Measurements from ENCODE around the gene NRXN3. TPM values are rescaled to one million over a fixed set of nuclear protein-coding genes. Genes with fewer than 3 reads are reported as not detected.

NRXN3 gene
- polyA plus RNA-seq, 1 donor from 2014 or later, result 110 TPM

GRCh38 chr14:78178071-78178470 lies 7.9 kb downstream of the NRXN3 start:
- H3K27me3 ChIP-seq (ENCODE audit: insufficient read depth, low read depth, low read length), result no peaks in the 10 kb centered on the region
- no peak overlapping the region for H3K4me3 ChIP-seq (ENCODE audit: low read length)
- no peak overlapping the region for H3K4me2 ChIP-seq (ENCODE audit: low read length)
- H3K9ac ChIP-seq (ENCODE audit: low read length), result no peak overlapping the region
- H3K9me3 ChIP-seq (ENCODE audit: low read length), result no peaks in the 10 kb centered on the region
- no peaks in the 10 kb centered on the region for H3F3A ChIP-seq (ENCODE audit: insufficient read depth, low read length, poor library complexity, severe bottlenecking)
- H2AFZ ChIP-seq (ENCODE audit: low read depth, low read length), result no peak overlapping the region
- TF ChIP-seq MXI1 (conservative IDR thresholded peaks at IDR 0.05; ENCODE audit: poor library complexity, severe bottlenecking) (no peak), SMC3 (conservative IDR thresholded peaks at IDR 0.05; ENCODE audit: poor library complexity) (no peak), RAD21 (conservative IDR thresholded peaks at IDR 0.05) (no peak), REST (IDR thresholded peaks at IDR 0.05; ENCODE audit: borderline replicate concordance) (no peak), EZH2 (IDR thresholded peaks at IDR 0.05; ENCODE audit: borderline replicate concordance, insufficient read depth, low read length, poor library complexity, severe bottlenecking) (no peak), CTCF (IDR thresholded peaks at IDR 0.05; ENCODE audit: poor library complexity, severe bottlenecking) (no peak), POLR2AphosphoS5 (IDR thresholded peaks at IDR 0.05) (no peak), EP300 (conservative IDR thresholded peaks at IDR 0.05; ENCODE audit: poor library complexity, severe bottlenecking) (no peak)
- H3K79me2 ChIP-seq (replicated peaks; ENCODE audit: insufficient read depth, low read length), result peaks cover 97% of the 10 kb centered on the region
- no peaks in the 10 kb centered on the region for H3K9me2 ChIP-seq (ENCODE audit: insufficient read depth, low read length)
- no peak overlapping the region for H3K27ac ChIP-seq (ENCODE audit: low read length)
- H4K20me1 ChIP-seq (ENCODE audit: insufficient read depth), result no peaks in the 10 kb centered on the region
- no peaks in the 10 kb centered on the region for H3K36me3 ChIP-seq (ENCODE audit: insufficient read depth, low read length)

GRCh38 chr14:78178971-78179370 lies 8.8 kb downstream of the NRXN3 start:
- H4K20me1 ChIP-seq (ENCODE audit: insufficient read depth), result no peaks in the 10 kb centered on the region
- H3K36me3 ChIP-seq (ENCODE audit: insufficient read depth, low read length), result no peaks in the 10 kb centered on the region
- H3K9ac ChIP-seq (ENCODE audit: low read length), result no peak overlapping the region
- H2AFZ ChIP-seq (ENCODE audit: low read depth, low read length), result no peak overlapping the region
- H3K9me3 ChIP-seq (ENCODE audit: low read length), result no peaks in the 10 kb centered on the region
- TF ChIP-seq SMC3 (conservative IDR thresholded peaks at IDR 0.05; ENCODE audit: poor library complexity), result no peak
- no peak for TF ChIP-seq MXI1 (conservative IDR thresholded peaks at IDR 0.05; ENCODE audit: poor library complexity, severe bottlenecking)
- no peak for TF ChIP-seq CTCF (IDR thresholded peaks at IDR 0.05; ENCODE audit: poor library complexity, severe bottlenecking)
- TF ChIP-seq REST (IDR thresholded peaks at IDR 0.05; ENCODE audit: borderline replicate concordance), result no peak
- no peak for TF ChIP-seq POLR2AphosphoS5 (IDR thresholded peaks at IDR 0.05)
- TF ChIP-seq EZH2 (IDR thresholded peaks at IDR 0.05; ENCODE audit: borderline replicate concordance, insufficient read depth, low read length, poor library complexity, severe bottlenecking), result no peak
- TF ChIP-seq TAF1 (IDR thresholded peaks at IDR 0.05; ENCODE audit: low read depth), result no peak
- no peak for TF ChIP-seq EP300 (conservative IDR thresholded peaks at IDR 0.05; ENCODE audit: poor library complexity, severe bottlenecking)
- no peak for TF ChIP-seq RAD21 (conservative IDR thresholded peaks at IDR 0.05)
- peaks cover 95% of the 10 kb centered on the region for H3K79me2 ChIP-seq (replicated peaks; ENCODE audit: insufficient read depth, low read length)
- no peaks in the 10 kb centered on the region for H3K27me3 ChIP-seq (ENCODE audit: insufficient read depth, low read depth, low read length)
- no peak overlapping the region for H3K4me3 ChIP-seq (ENCODE audit: low read length)
- H3K9me2 ChIP-seq (ENCODE audit: insufficient read depth, low read length), result no peaks in the 10 kb centered on the region
- no peak overlapping the region for H3K27ac ChIP-seq (ENCODE audit: low read length)
- no peak overlapping the region for H3K4me2 ChIP-seq (ENCODE audit: low read length)
- no peaks in the 10 kb centered on the region for H3F3A ChIP-seq (ENCODE audit: insufficient read depth, low read length, poor library complexity, severe bottlenecking)
